Measurements from ENCODE around the gene VWA5B1.

The VWA5B1 gene

GRCh38 chr1:20371883-20372282 lies 81.2 kb downstream of the VWA5B1 start:
- in situ Hi-C loops (cut with MboI; ENCODE audit: low pct_unique_long_range_greater_than_20kb, low sequenced_read_pairs, unreplicated experiment): no loop called here
- no peak for TF ChIP-seq CTCF (IDR thresholded peaks at IDR 0.05; ENCODE audit: extremely low read depth, insufficient read depth, missing control alignments)
- no peak for DNase-seq (ENCODE audit: low spot score)

DNA sequence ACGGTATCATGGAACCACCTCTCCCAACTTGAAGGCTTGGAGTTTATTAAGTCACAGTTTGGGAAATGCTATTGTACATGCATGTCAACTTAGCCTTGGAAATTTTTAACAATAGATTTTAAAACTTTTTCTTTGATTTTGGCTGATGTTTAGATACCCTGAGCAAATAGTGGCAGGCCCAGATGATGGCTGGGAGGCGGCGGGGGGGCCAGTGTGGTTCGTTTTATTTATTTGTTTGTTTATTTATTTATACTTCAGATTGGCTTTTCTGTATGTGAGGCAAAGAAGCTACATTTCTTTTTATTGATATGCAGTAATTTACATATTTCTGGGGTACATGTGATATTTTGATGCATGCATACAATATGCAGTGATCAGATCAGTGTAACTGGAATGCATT lies 82.0 kb downstream of the VWA5B1 start:
- in situ Hi-C loops (cut with MboI; ENCODE audit: low pct_unique_long_range_greater_than_20kb, low sequenced_read_pairs, unreplicated experiment): no loop called here
- no peak for TF ChIP-seq CTCF (IDR thresholded peaks at IDR 0.05; ENCODE audit: extremely low read depth, insufficient read depth, missing control alignments)
- DNase-seq (ENCODE audit: low spot score): no peak

- in situ Hi-C loops (cut with MboI; ENCODE audit: low pct_unique_long_range_greater_than_20kb, low sequenced_read_pairs, unreplicated experiment): no loop called here
- TF ChIP-seq CTCF (IDR thresholded peaks at IDR 0.05; ENCODE audit: extremely low read depth, insufficient read depth, missing control alignments): no peak
- no peak for DNase-seq (ENCODE audit: low spot score)
Observed at GRCh38 chr1:20373286-20373685, 82.6 kb downstream of the VWA5B1 start.

DNA sequence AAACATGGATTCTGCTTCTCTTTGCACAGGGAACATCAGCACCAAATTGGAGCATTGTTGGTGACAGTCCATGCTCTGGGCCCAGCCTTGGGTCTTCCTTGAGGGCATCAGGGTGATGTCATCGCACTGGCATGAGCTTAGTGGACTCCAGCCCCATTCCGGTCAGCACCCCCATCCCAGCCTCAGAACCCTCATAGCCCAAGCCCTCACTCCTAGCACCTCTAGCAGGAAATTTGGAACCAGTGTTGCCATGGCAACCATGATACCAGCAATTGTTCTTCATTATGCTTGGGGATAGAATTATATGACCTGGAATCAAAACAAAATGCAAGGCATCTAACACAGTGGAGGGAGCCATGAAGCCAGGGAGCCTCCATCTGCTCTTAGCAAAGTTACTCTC lies 83.1 kb downstream of the VWA5B1 start:
- DNase-seq (ENCODE audit: low spot score): no peak
- in situ Hi-C loops (cut with MboI; ENCODE audit: low pct_unique_long_range_greater_than_20kb, low sequenced_read_pairs, unreplicated experiment): no loop called here
- TF ChIP-seq CTCF (IDR thresholded peaks at IDR 0.05; ENCODE audit: extremely low read depth, insufficient read depth, missing control alignments): no peak

DNA sequence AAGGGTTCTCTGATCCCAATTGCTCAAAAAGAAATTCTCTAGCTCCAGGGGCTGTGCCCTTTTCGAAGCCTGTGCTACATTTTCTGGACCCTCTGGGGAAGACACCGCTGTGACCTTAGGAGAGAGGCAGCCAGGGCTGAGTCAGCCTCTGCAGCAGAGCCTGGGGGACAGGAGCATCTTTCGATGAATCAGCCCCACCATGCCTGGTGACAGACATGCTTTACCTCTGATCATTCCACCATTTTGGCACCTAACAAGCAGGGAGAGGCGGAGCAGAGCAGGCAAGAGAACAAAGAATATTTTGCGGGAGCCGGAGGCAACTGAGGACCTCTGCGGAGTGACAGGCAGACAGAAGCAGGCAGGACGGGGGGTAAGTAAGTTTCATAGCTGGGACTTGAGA lies 84.9 kb downstream of the VWA5B1 start:
- TF ChIP-seq CTCF (IDR thresholded peaks at IDR 0.05; ENCODE audit: extremely low read depth, insufficient read depth, missing control alignments): no peak
- no peak for DNase-seq (ENCODE audit: low spot score)
- in situ Hi-C loops (cut with MboI; ENCODE audit: low pct_unique_long_range_greater_than_20kb, low sequenced_read_pairs, unreplicated experiment): no loop called here

DNA sequence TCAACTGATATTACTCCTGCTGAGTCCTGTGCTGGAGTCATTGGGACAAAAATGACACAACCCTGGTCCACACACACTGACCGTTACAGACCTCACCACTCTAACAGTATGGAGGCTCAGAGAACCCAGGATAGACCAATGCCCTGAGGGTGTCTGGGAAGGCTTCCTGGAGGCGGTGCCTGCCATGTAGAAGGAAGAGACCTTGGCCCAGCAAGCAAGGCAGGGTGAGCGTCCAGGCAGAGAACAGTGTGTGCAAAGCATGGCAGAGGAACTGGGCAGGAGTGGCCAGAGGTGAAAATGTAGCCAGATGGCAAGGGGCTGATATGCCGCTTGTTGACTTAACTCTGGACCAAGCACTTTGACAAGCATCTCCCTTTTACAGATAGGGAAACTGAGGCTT lies 85.5 kb downstream of the VWA5B1 start:
- in situ Hi-C loops (cut with MboI; ENCODE audit: low pct_unique_long_range_greater_than_20kb, low sequenced_read_pairs, unreplicated experiment): no loop called here
- no peak for DNase-seq (ENCODE audit: low spot score)
- no peak for TF ChIP-seq CTCF (IDR thresholded peaks at IDR 0.05; ENCODE audit: extremely low read depth, insufficient read depth, missing control alignments)

GRCh38 chr1:20376880-20377494 lies 86.3 kb downstream of the VWA5B1 start:
- in situ Hi-C loops (cut with MboI; ENCODE audit: low pct_unique_long_range_greater_than_20kb, low sequenced_read_pairs, unreplicated experiment): no loop called here
- TF ChIP-seq CTCF (IDR thresholded peaks at IDR 0.05; ENCODE audit: extremely low read depth, insufficient read depth, missing control alignments): peak; percentile 88
- peak; percentile 77 for DNase-seq (ENCODE audit: low spot score)
